ENCODE measurements around the gene PDZRN3.

PDZRN3 gene

GRCh38 chr3:73601481-73601880 is 23.3 kb downstream of the PDZRN3 start:
- peak in 1 of 2 donors; percentile 26 for DNase-seq (ENCODE audit: low read depth in 2 of 2)
- H3K4me3 ChIP-seq (replicated peaks in 1 of 2; ENCODE audit: low read depth in 2 of 2, low read length in 2 of 2): no peak overlapping the region
- TF ChIP-seq CTCF (IDR thresholded peaks at IDR 0.05; ENCODE audit: low read depth, low read length): no peak

- H3K4me3 ChIP-seq (replicated peaks in 1 of 2; ENCODE audit: low read depth in 2 of 2, low read length in 2 of 2): no peak overlapping the region
- DNase-seq (ENCODE audit: low read depth in 2 of 2): peak; percentile 24 to 62
- no peak for TF ChIP-seq CTCF (IDR thresholded peaks at IDR 0.05; ENCODE audit: low read depth, low read length)
Measured at GRCh38 chr3:73601011-73601410, 23.7 kb downstream of the PDZRN3 start.

- TF ChIP-seq CTCF (IDR thresholded peaks at IDR 0.05; ENCODE audit: low read depth, low read length): no peak
- H3K4me3 ChIP-seq (replicated peaks in 1 of 2; ENCODE audit: low read depth in 2 of 2, low read length in 2 of 2): no peak overlapping the region
- peak; percentile 78 to 98 for DNase-seq (ENCODE audit: low read depth in 2 of 2)
Measured at GRCh38 chr3:73600293-73600938, 24.3 kb downstream of the PDZRN3 start.

- no peak for DNase-seq (ENCODE audit: low read depth in 2 of 2)
- no peak for TF ChIP-seq CTCF (IDR thresholded peaks at IDR 0.05; ENCODE audit: low read depth, low read length)
- H3K4me3 ChIP-seq (replicated peaks in 1 of 2; ENCODE audit: low read depth in 2 of 2, low read length in 2 of 2): no peak overlapping the region
Measured at GRCh38 chr3:73599605-73600004, 25.1 kb downstream of the PDZRN3 start.

GRCh38 chr3:73597476-73597875 is 27.3 kb downstream of the PDZRN3 start:
- no peak for DNase-seq (ENCODE audit: low read depth in 2 of 2)
- TF ChIP-seq CTCF (IDR thresholded peaks at IDR 0.05; ENCODE audit: low read depth, low read length): no peak
- H3K4me3 ChIP-seq (replicated peaks in 1 of 2; ENCODE audit: low read depth in 2 of 2, low read length in 2 of 2): no peak overlapping the region

- no peak for TF ChIP-seq CTCF (IDR thresholded peaks at IDR 0.05; ENCODE audit: low read depth, low read length)
- DNase-seq (ENCODE audit: low read depth in 2 of 2): no peak
Measured at GRCh38 chr3:73592154-73593144, 32.3 kb downstream of the PDZRN3 start.

More at GRCh38 chr3:73592154-73593144, 32.3 kb downstream of the PDZRN3 start:
- H3K4me3 ChIP-seq (replicated peaks in 1 of 2; ENCODE audit: low read depth in 2 of 2, low read length in 2 of 2): no peak overlapping the region

All from cardiac fibroblast (primary cell).